OCI-LY7 (cell line): ENCODE measurements around the gene PFKP. TPM values are rescaled to one million over a fixed set of nuclear protein-coding genes. Genes with fewer than 3 reads are reported as not detected.

Experiments
- BruUV-seq: library from RNA; stranded (reverse); fragments of 400-500 nt; replicated peaks from 2 replicates; lab custom pipeline; 2021; lab: Mats Ljungman, UMichigan
- CTCF ChIA-PET: fragments of 300-600 bp; sonication (Branson Sonifier 250); formaldehyde crosslinking; loops from one replicate; lab custom pipeline; 2022; ENCODE audit warnings: antibody characterized with exemption; ENCODE audit not compliant: unreplicated experiment; lab: Charles Lee
- POLR2A ChIA-PET: fragments of 300-600 bp; sonication (Branson Sonifier 250); formaldehyde crosslinking; loops from one replicate; lab custom pipeline; 2022; ENCODE audit warnings: antibody characterized with exemption; lab: Charles Lee
- DNase-seq: peaks from one replicate; pipeline ENCODE4 v3.0.0-alpha.2; 2015; ENCODE audit warnings: low spot score
- H2AFZ ChIP-seq: fragments of 200-600 bp; sonication (generic), shearing (Covaris generic); 2 replicates; pipeline ENCODE4 v1.6.1; 2014; ENCODE audit warnings: mild to moderate bottlenecking, antibody characterized with exemption, low read length, moderate library complexity
- H3K27ac ChIP-seq: fragments of 200-600 bp; sonication (generic); 2 replicates; pipeline ENCODE4 v1.5.1; 2014; ENCODE audit warnings: mixed run types, low read depth, mild to moderate bottlenecking, moderate library complexity, low read length, inconsistent platforms; ENCODE audit not compliant: poor library complexity, severe bottlenecking
- H3K36me3 ChIP-seq: fragments of 200-600 bp; sonication (generic); 2 replicates; pipeline ENCODE4 v1.6.1; 2014; ENCODE audit warnings: mild to moderate bottlenecking, antibody characterized with exemption, low read length, moderate library complexity, mixed read lengths; ENCODE audit not compliant: insufficient read depth
- H3K4me1 ChIP-seq: fragments of 200-600 bp; sonication (generic); 2 replicates; pipeline ENCODE4 v1.5.1; 2014; ENCODE audit warnings: mild to moderate bottlenecking, low read length; ENCODE audit not compliant: insufficient read depth, poor library complexity, severe bottlenecking
- H3K4me2 ChIP-seq: fragments of 200-600 bp; sonication (generic); 2 replicates; pipeline ENCODE4 v1.6.1; 2014; ENCODE audit warnings: mild to moderate bottlenecking, low read length
- H3K4me3 ChIP-seq: fragments of 200-600 bp; sonication (generic); 2 replicates; pipeline ENCODE4 v1.5.1; 2014; ENCODE audit warnings: mild to moderate bottlenecking, low read depth, low read length; ENCODE audit not compliant: poor library complexity, severe bottlenecking
- H3K79me2 ChIP-seq: fragments of 200-600 bp; sonication (generic); 2 replicates; pipeline ENCODE4 v1.6.1; 2016; ENCODE audit warnings: low read depth, mild to moderate bottlenecking, low read length, moderate library complexity, mixed read lengths; ENCODE audit not compliant: insufficient read depth
- H3K9me2 ChIP-seq: fragments of 200-600 bp; sonication (generic); 2 replicates; pipeline ENCODE4 v1.6.1; 2016; ENCODE audit warnings: mild to moderate bottlenecking, low read length, mixed read lengths; ENCODE audit not compliant: insufficient read depth
- H3K9me3 ChIP-seq: fragments of 200-600 bp; sonication (generic); 2 replicates; pipeline ENCODE4 v1.6.1; 2014; ENCODE audit warnings: mild to moderate bottlenecking, mixed run types, low read length, mixed read lengths
- H4K20me1 ChIP-seq: fragments of 200-600 bp; sonication (generic); 2 replicates; pipeline ENCODE4 v1.6.1; 2014; ENCODE audit warnings: mild to moderate bottlenecking, antibody characterized with exemption, low read length, moderate library complexity, mixed read lengths; ENCODE audit not compliant: insufficient read depth
- CTCF ChIP-seq: fragments of 200-600 bp; sonication (generic); conservative IDR thresholded peaks from 2 replicates; pipeline ENCODE4 v1.5.1; 2014; ENCODE audit warnings: mild to moderate bottlenecking, antibody characterized with exemption, low read length, moderate library complexity, mixed read lengths
- EZH2phosphoT487 ChIP-seq: fragments of 200-600 bp; sonication (generic); IDR thresholded peaks from 2 replicates; pipeline ENCODE4 v1.6.1; 2018; ENCODE audit warnings: low read depth, borderline replicate concordance, mild to moderate bottlenecking, mixed run types, antibody characterized with exemption, low read length, moderate library complexity, mixed read lengths
- intact Hi-C: fragments of 100-400 bp; cut with micrococcal nuclease; formaldehyde crosslinking; loops from one replicate; pipeline ENCODE4 v1.10.0; 2022; ENCODE audit not compliant: unreplicated experiment
- total RNA-seq, 2 experiments: library from RNA; depleted of rRNA in 1 of 2; stranded (reverse); fragments of >200 nt in 1 of 2; shearing (Covaris generic) in 1 of 2; gene quantifications; 2 replicates each; pipeline ENCODE4 v1.2.3, GENCODE V29; 2014 to 2022

PFKP gene
- total RNA-seq, 2 experiments from 2014 or later = 85.4 to 154 TPM

- POLR2A ChIA-PET = interaction anchor here (0.6 kb wide), 1 partner anchor 529 kb away, joined by 3 read pairs; no protein-coding TSS in a partner anchor
- no peak overlapping the region for H3K4me2 ChIP-seq
- TF ChIP-seq CTCF (no peak), EZH2phosphoT487 (no peak)
- no peaks in the 10 kb centered on the region for H4K20me1 ChIP-seq
- no peak overlapping the region for H3K27ac ChIP-seq
- H3K4me1 ChIP-seq = no peaks in the 10 kb centered on the region
- H3K9me2 ChIP-seq = no peaks in the 10 kb centered on the region
- no peaks in the 10 kb centered on the region for H3K36me3 ChIP-seq
- no peaks in the 10 kb centered on the region for H3K79me2 ChIP-seq
- H3K4me3 ChIP-seq = no peak overlapping the region
- no peak overlapping the region for H2AFZ ChIP-seq
- no peak for DNase-seq
- CTCF ChIA-PET = no interaction called here
- no TSS peak for BruUV-seq
- no peaks in the 10 kb centered on the region for H3K9me3 ChIP-seq
- intact Hi-C loops = loop anchor here (5.0 kb wide), 1 partner anchor 418 kb away; no protein-coding TSS in a partner anchor
These were observed 27.3 kb upstream of the PFKP start for GRCh38 chr10:3040069-3040468.

- H3K9me3 ChIP-seq = no peaks in the 10 kb centered on the region
- H2AFZ ChIP-seq = no peak overlapping the region
- no peak for DNase-seq
- H3K4me2 ChIP-seq = no peak overlapping the region
- TF ChIP-seq CTCF = no peak
- TF ChIP-seq EZH2phosphoT487 = no peak
- no peaks in the 10 kb centered on the region for H4K20me1 ChIP-seq
- no peaks in the 10 kb centered on the region for H3K79me2 ChIP-seq
- no peaks in the 10 kb centered on the region for H3K9me2 ChIP-seq
- no peak overlapping the region for H3K27ac ChIP-seq
- ChIA-PET POLR2A (no interaction called here), CTCF (no interaction called here)
- no TSS peak for BruUV-seq
- H3K36me3 ChIP-seq = no peaks in the 10 kb centered on the region
- no peak overlapping the region for H3K4me3 ChIP-seq
- H3K4me1 ChIP-seq = no peaks in the 10 kb centered on the region
- intact Hi-C loops = loop anchor here (5.0 kb wide), 1 partner anchor 420 kb away; no protein-coding TSS in a partner anchor
These were observed 24.8 kb upstream of the PFKP start for GRCh38 chr10:3042589-3042988.

- no peaks in the 10 kb centered on the region for H3K9me2 ChIP-seq
- H2AFZ ChIP-seq = no peak overlapping the region
- ChIA-PET POLR2A (interaction anchor here (1.3 kb wide), 1 partner anchor 19 kb away, joined by 3 read pairs; no protein-coding TSS in a partner anchor), CTCF (no interaction called here)
- TF ChIP-seq CTCF (peak; percentile 79), EZH2phosphoT487 (no peak)
- BruUV-seq = no TSS peak
- H3K79me2 ChIP-seq = no peaks in the 10 kb centered on the region
- no peak overlapping the region for H3K27ac ChIP-seq
- DNase-seq = peak; percentile 57
- no peak overlapping the region for H3K4me3 ChIP-seq
- intact Hi-C loops = loop anchor here (1.0 to 5.0 kb wide), 2 partner anchors 115 to 421 kb away; no protein-coding TSS in a partner anchor
- H3K4me2 ChIP-seq = no peak overlapping the region
- H3K9me3 ChIP-seq = no peaks in the 10 kb centered on the region
- H3K36me3 ChIP-seq = no peaks in the 10 kb centered on the region
- no peaks in the 10 kb centered on the region for H4K20me1 ChIP-seq
- H3K4me1 ChIP-seq = no peaks in the 10 kb centered on the region
These were observed 23.6 kb upstream of the PFKP start for GRCh38 chr10:3043512-3044368.
